SK-N-SH treated with all-trans-retinoic acid at 6 μM for 48 hours (cell line): ENCODE results near the gene RHCG.

ENCODE experiments used
- ARNTL ChIP-seq: fragments of 450-650 bp; formaldehyde crosslinking; IDR thresholded peaks from 2 replicates; pipeline ENCODE4 v1.5.0; 2020; ENCODE audit warnings: low read depth, mild to moderate bottlenecking, moderate library complexity, borderline replicate concordance
- PPARA ChIP-seq: fragments of 250-450 bp; sonication (Bioruptor Pico); IDR thresholded peaks from 2 replicates; pipeline ENCODE4 v1.5.0; 2020; ENCODE audit warnings: mild to moderate bottlenecking, borderline replicate concordance
- SNAI2 ChIP-seq: fragments of 250-450 bp; sonication (Bioruptor Pico); IDR thresholded peaks from 2 replicates; pipeline ENCODE4 v1.5.0; 2020; ENCODE audit warnings: mild to moderate bottlenecking, moderate library complexity
- TCF4 ChIP-seq: fragments of 250-450 bp; sonication (Bioruptor Pico); IDR thresholded peaks from 2 replicates; pipeline ENCODE4 v1.8.0; 2021; ENCODE audit warnings: mild to moderate bottlenecking, moderate library complexity, borderline replicate concordance
- ZC3H10 ChIP-seq: fragments of 250-450 bp; sonication (Bioruptor Pico); IDR thresholded peaks from 2 replicates; pipeline ENCODE4 v1.5.1; 2021; ENCODE audit warnings: mild to moderate bottlenecking, moderate library complexity
- ZNF70 ChIP-seq: fragments of 450-650 bp; formaldehyde crosslinking; IDR thresholded peaks from 2 replicates; pipeline ENCODE4 v1.5.0; 2020; ENCODE audit warnings: mild to moderate bottlenecking, moderate library complexity
- TF ChIP-seq, protein P1 (sequence below): fragments of 250-450 bp; sonication (Bioruptor Pico); IDR thresholded peaks from 2 replicates; pipeline ENCODE4 v1.5.0; 2020; ENCODE audit warnings: mild to moderate bottlenecking, moderate library complexity

DNA sequence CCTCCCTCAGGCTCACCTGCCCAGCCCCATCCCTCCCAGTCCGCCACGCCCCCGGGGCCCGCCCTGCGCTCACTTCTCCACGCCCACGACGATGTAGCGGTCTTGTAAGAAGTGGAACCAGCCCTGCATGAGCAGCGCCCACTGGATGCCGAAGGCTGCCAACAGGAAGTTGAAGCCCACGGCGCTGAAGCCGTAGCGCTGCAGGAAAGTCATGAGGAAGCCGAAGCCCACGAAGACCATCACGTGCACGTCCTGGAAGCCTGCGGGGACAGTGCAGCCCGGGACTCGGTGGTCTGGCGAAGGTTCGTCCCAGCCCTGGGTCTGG, 9.7 kb downstream of the RHCG start:
- TF ChIP-seq ARNTL (CRISPR knock-in tag) = no peak
- no peak for TF ChIP-seq TCF4 (CRISPR knock-in tag)
- TF ChIP-seq PPARA (CRISPR knock-in tag) = no peak
- TF ChIP-seq ZC3H10 (CRISPR knock-in tag) = no peak
- TF ChIP-seq, protein P1, sequence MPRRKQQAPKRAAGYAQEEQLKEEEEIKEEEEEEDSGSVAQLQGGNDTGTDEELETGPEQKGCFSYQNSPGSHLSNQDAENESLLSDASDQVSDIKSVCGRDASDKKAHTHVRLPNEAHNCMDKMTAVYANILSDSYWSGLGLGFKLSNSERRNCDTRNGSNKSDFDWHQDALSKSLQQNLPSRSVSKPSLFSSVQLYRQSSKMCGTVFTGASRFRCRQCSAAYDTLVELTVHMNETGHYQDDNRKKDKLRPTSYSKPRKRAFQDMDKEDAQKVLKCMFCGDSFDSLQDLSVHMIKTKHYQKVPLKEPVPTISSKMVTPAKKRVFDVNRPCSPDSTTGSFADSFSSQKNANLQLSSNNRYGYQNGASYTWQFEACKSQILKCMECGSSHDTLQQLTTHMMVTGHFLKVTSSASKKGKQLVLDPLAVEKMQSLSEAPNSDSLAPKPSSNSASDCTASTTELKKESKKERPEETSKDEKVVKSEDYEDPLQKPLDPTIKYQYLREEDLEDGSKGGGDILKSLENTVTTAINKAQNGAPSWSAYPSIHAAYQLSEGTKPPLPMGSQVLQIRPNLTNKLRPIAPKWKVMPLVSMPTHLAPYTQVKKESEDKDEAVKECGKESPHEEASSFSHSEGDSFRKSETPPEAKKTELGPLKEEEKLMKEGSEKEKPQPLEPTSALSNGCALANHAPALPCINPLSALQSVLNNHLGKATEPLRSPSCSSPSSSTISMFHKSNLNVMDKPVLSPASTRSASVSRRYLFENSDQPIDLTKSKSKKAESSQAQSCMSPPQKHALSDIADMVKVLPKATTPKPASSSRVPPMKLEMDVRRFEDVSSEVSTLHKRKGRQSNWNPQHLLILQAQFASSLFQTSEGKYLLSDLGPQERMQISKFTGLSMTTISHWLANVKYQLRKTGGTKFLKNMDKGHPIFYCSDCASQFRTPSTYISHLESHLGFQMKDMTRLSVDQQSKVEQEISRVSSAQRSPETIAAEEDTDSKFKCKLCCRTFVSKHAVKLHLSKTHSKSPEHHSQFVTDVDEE (CRISPR knock-in tag) = no peak
- no peak for TF ChIP-seq ZNF70 (CRISPR knock-in tag)
- TF ChIP-seq SNAI2 (CRISPR knock-in tag) = no peak
